Loucy (cell line): ENCODE results near the gene BCKDK.
A peak's percentile ranks its signal among the peaks of the same experiment; 100 is the strongest.

ENCODE experiments used
- H2AFZ ChIP-seq: fragments of 200-600 bp; sonication (generic); 2 replicates; pipeline ENCODE4 v1.6.0; 2016; ENCODE audit warnings: antibody characterized with exemption, mild to moderate bottlenecking, low read length, moderate library complexity
- H3F3A ChIP-seq: fragments of 200-600 bp; 2 replicates; pipeline ENCODE4 v1.6.0; 2016; ENCODE audit warnings: antibody characterized with exemption, low read depth, mild to moderate bottlenecking
- H3K27me3 ChIP-seq: fragments of 200-600 bp; sonication (generic); 2 replicates; pipeline ENCODE4 v1.6.1; 2014; ENCODE audit warnings: low read length, mild to moderate bottlenecking; ENCODE audit not compliant: insufficient read depth, poor library complexity, severe bottlenecking
- H3K36me3 ChIP-seq: fragments of 200-600 bp; sonication (generic); 2 replicates; pipeline ENCODE4 v1.6.1; 2016; ENCODE audit warnings: low read length; ENCODE audit not compliant: insufficient read depth
- H3K4me1 ChIP-seq: fragments of 200-600 bp; sonication (generic); 2 replicates; pipeline ENCODE4 v1.5.1; 2014; ENCODE audit warnings: low read length, mild to moderate bottlenecking; ENCODE audit not compliant: insufficient read depth, poor library complexity, severe bottlenecking
- H3K4me2 ChIP-seq: fragments of 200-600 bp; sonication (generic); 2 replicates; pipeline ENCODE4 v1.6.0; 2014; ENCODE audit warnings: antibody characterized with exemption, low read length, low read depth, mild to moderate bottlenecking; ENCODE audit not compliant: poor library complexity, severe bottlenecking
- H3K4me3 ChIP-seq: fragments of 200-600 bp; sonication (generic); 2 replicates; pipeline ENCODE4 v1.5.1; 2014; ENCODE audit warnings: low read length, mild to moderate bottlenecking, mixed read lengths; ENCODE audit not compliant: poor library complexity, severe bottlenecking
- H3K79me2 ChIP-seq: fragments of 200-600 bp; sonication (generic); 2 replicates; pipeline ENCODE4 v1.6.1; 2014; ENCODE audit warnings: low read length; ENCODE audit not compliant: insufficient read depth
- H3K9ac ChIP-seq: fragments of 200-600 bp; sonication (generic); 2 replicates; pipeline ENCODE4 v1.6.0; 2014; ENCODE audit warnings: mild to moderate bottlenecking, low read depth, low read length, moderate library complexity; ENCODE audit not compliant: poor library complexity, severe bottlenecking
- H3K9me2 ChIP-seq: fragments of 200-600 bp; sonication (generic); replicated peaks from 2 replicates; pipeline ENCODE4 v1.6.1; 2016; ENCODE audit warnings: low read depth, low read length, mixed read lengths
- H3K9me3 ChIP-seq: fragments of 200-600 bp; sonication (generic); 2 replicates; pipeline ENCODE4 v1.6.1; 2014; ENCODE audit warnings: mild to moderate bottlenecking, antibody characterized with exemption, low read length, low read depth; ENCODE audit not compliant: insufficient read depth
- H4K20me1 ChIP-seq: fragments of 200-600 bp; sonication (generic); 2 replicates; pipeline ENCODE4 v1.6.0; 2014; ENCODE audit warnings: antibody characterized with exemption, low read length, mild to moderate bottlenecking; ENCODE audit not compliant: insufficient read depth, poor library complexity, severe bottlenecking
- CTCF ChIP-seq: fragments of 200-600 bp; sonication (generic); conservative IDR thresholded peaks from 2 replicates; pipeline ENCODE4 v1.5.1; 2014; ENCODE audit warnings: mild to moderate bottlenecking, antibody characterized with exemption, low read length
- EZH2phosphoT487 ChIP-seq: fragments of 200-600 bp; IDR thresholded peaks from 2 replicates; pipeline ENCODE4 v1.6.1; 2018; ENCODE audit warnings: antibody characterized with exemption, mild to moderate bottlenecking, moderate library complexity, borderline replicate concordance

The BCKDK gene

GRCh38 chr16:31108035-31108793, at the start of gene BCKDK:
Gene BCKDK, plus strand, starts transcription at chr16:31108386. Its CDS starts 838 bp downstream, at chr16:31109224.
- TF ChIP-seq EZH2phosphoT487 (no peak), CTCF (no peak)
- H3K4me2 ChIP-seq, result peak within 1 kb of the TSS; percentile 90
- H3K9ac ChIP-seq, result peak within 1 kb of the TSS; percentile 95
- no peaks in the 10 kb centered on the region for H3K9me2 ChIP-seq
- H2AFZ ChIP-seq, result peak within 1 kb of the TSS; percentile 91
- H3K79me2 ChIP-seq, result peaks cover 29% of the 10 kb centered on the region
- no peaks in the 10 kb centered on the region for H3K27me3 ChIP-seq
- H3K36me3 ChIP-seq, result peaks cover 12% of the 10 kb centered on the region; the same call in 1 of the 2 replicates
- H4K20me1 ChIP-seq, result peaks cover 5% of the 10 kb centered on the region
- H3K4me1 ChIP-seq, result peaks cover 14% of the 10 kb centered on the region
- no peaks in the 10 kb centered on the region for H3K9me3 ChIP-seq
- H3F3A ChIP-seq, result 0 out of 2 replicates have a peak, but pooled peaks cover 6% of the 10 kb centered on the region
- peak within 1 kb of the TSS; percentile 79 for H3K4me3 ChIP-seq

GRCh38 chr16:31061126-31061812, 46.9 kb upstream of the BCKDK start:
- TF ChIP-seq EZH2phosphoT487 (no peak), CTCF (no peak)
- Histone ChIP-seq H3K9me3 (no peaks in the 10 kb centered on the region), H3F3A (0 out of 2 replicates have a peak, but pooled peaks cover 5% of the 10 kb centered on the region), H3K27me3 (no peaks in the 10 kb centered on the region), H3K4me1 (peaks cover 24% of the 10 kb centered on the region), H3K9me2 (no peaks in the 10 kb centered on the region), H3K4me2 (no peak overlapping the region), H3K36me3 (peaks cover 36% of the 10 kb centered on the region; the same call in 1 of the 2 replicates), H2AFZ (no peak overlapping the region), H3K4me3 (no peak overlapping the region), H3K79me2 (peaks cover 8% of the 10 kb centered on the region; the same call in 1 of the 2 replicates), H3K9ac (no peak overlapping the region), H4K20me1 (peaks cover 3% of the 10 kb centered on the region)

GRCh38 chr16:31061813-31062440, 46.3 kb upstream of the BCKDK start:
- no peak overlapping the region for H2AFZ ChIP-seq
- H4K20me1 ChIP-seq, result peaks cover 4% of the 10 kb centered on the region
- peaks cover 36% of the 10 kb centered on the region; the same call in 1 of the 2 replicates for H3K36me3 ChIP-seq
- H3K4me1 ChIP-seq, result peaks cover 24% of the 10 kb centered on the region
- no peak overlapping the region for H3K4me2 ChIP-seq
- no peaks in the 10 kb centered on the region for H3K9me3 ChIP-seq
- no peaks in the 10 kb centered on the region for H3K9me2 ChIP-seq
- no peak overlapping the region for H3K4me3 ChIP-seq
- H3F3A ChIP-seq, result 0 out of 2 replicates have a peak, but pooled peaks cover 5% of the 10 kb centered on the region
- H3K27me3 ChIP-seq, result no peaks in the 10 kb centered on the region
- TF ChIP-seq EZH2phosphoT487 (no peak), CTCF (no peak)
- peaks cover 14% of the 10 kb centered on the region; the same call in 1 of the 2 replicates for H3K79me2 ChIP-seq
- no peak overlapping the region for H3K9ac ChIP-seq
